ENCODE data around the gene DLL4. TPM values are rescaled to one million over a fixed set of nuclear protein-coding genes. Genes with fewer than 3 reads are reported as not detected.

Gene DLL4
- total RNA-seq, 2 donors from 2014 or later, result 0.12 to 0.19 TPM

Other genes starting within 250 kb of the DLL4 start
- 10 to 100 TPM; 49.9 to 73.2 TPM for gene RAD51, start 234.2 kb upstream of the DLL4 start, total RNA-seq
- 10 to 100 TPM; 28.0 to 30.7 TPM for gene RMDN3, start 174.1 kb upstream of the DLL4 start, total RNA-seq
- gene GCHFR, start 165.3 kb upstream of the DLL4 start, total RNA-seq, result 10 to 100 TPM; 40.9 to 44.8 TPM
- 1 to 10 TPM; 1.6 to 1.7 TPM for gene C15orf62, start 159.4 kb upstream of the DLL4 start, total RNA-seq
- 10 to 100 TPM; 24.1 to 29.8 TPM for gene ZFYVE19, start 122.3 kb upstream of the DLL4 start, total RNA-seq
- gene DNAJC17, start 121.9 kb upstream of the DLL4 start, total RNA-seq, result 10 to 100 TPM; 26.3 to 37.3 TPM
- gene PPP1R14D, start 100.6 kb upstream of the DLL4 start, total RNA-seq, result not detected
- gene SPINT1, start 85.3 kb upstream of the DLL4 start, total RNA-seq, result 10 to 100 TPM; 17.3 to 19.4 TPM
- gene RHOV, start 55.1 kb upstream of the DLL4 start, total RNA-seq, result under 1 TPM; 0.14 to 0.23 TPM
- gene VPS18, start 34.9 kb upstream of the DLL4 start, total RNA-seq, result 10 to 100 TPM; 10.7 to 12.1 TPM
- gene CHAC1, start 24.1 kb downstream of the DLL4 start, total RNA-seq, result 10 to 100 TPM; 77.8 to 83.0 TPM
- 10 to 100 TPM; 24.7 to 27.9 TPM for gene INO80, start 186.9 kb downstream of the DLL4 start, total RNA-seq

Measured in activated T-cell treated with anti-CD3 and anti-CD28 coated beads, Interleukin-2, amount 50 U/mL, for 72 hours (primary cell).